Colonic mucosa (tissue), 4 donors: ENCODE results near the gene HEXIM1. TPM values are rescaled to one million over a fixed set of nuclear protein-coding genes. Genes with fewer than 3 reads are reported as not detected.

ENCODE experiments used
- DNase-seq: peaks from one replicate; pipeline ENCODE4 v3.0.0-alpha.2; 2020
- H3K27ac ChIP-seq: fragments of 200-600 bp; one replicate; pipeline ENCODE4 v1.8.0; 2021
- H3K27me3 ChIP-seq: fragments of 200-600 bp; one replicate; pipeline ENCODE4 v1.8.0; 2021
- H3K36me3 ChIP-seq: fragments of 200-600 bp; one replicate; pipeline ENCODE4 v1.8.0; 2021
- H3K4me1 ChIP-seq: fragments of 200-600 bp; one replicate; pipeline ENCODE4 v1.8.0; 2021; ENCODE audit warnings: mild to moderate bottlenecking
- H3K4me3 ChIP-seq: fragments of 200-600 bp; one replicate; pipeline ENCODE4 v1.8.0; 2021
- H3K9ac ChIP-seq, 2 donors: one replicate each; pipeline ENCODE4 v1.7.0; 2013; ENCODE audit warnings: control low read depth in 2 of 2, low read depth in 2 of 2, low read length in 2 of 2
- H3K9me3 ChIP-seq: fragments of 200-600 bp; one replicate; pipeline ENCODE4 v1.8.0; 2021
- CTCF ChIP-seq: fragments of 200-600 bp; IDR thresholded peaks from one replicate; pipeline ENCODE4 v1.8.0; 2022; ENCODE audit warnings: antibody characterized with exemption, mild to moderate bottlenecking
- intact Hi-C: fragments of 100-400 bp; cut with DNase I; formaldehyde crosslinking; loops from one replicate; pipeline ENCODE4 v1.14.1; 2022
- total RNA-seq, 2 donors: library from RNA; stranded (reverse); fragmentation: NEBNext Ultra II Directional in 1 of 2; extraction: Animal tissue kit (Norgen Biotek cat#: 25700) in 1 of 2; gene quantifications; one replicate each; pipeline ENCODE4 v1.2.1, GENCODE V29; 2021
- donor health status: healthy.
- donor health status: DM: no; HTN: no; CAD: no.
- donor health status: DM: no; HTN: no; CAD: no.

HEXIM1 gene
- total RNA-seq, 2 donors from 2014 or later: 37.0 to 38.4 TPM

- Histone ChIP-seq H3K27me3 (no peaks in the 10 kb centered on the region), H3K4me3 (peak overlapping the region; percentile 65), H3K4me1 (peaks cover 15% of the 10 kb centered on the region)
Observed at GRCh38 chr17:45150911-45151809, 2.9 kb downstream of the HEXIM1 start.

GRCh38 chr17:45155029-45155428, 6.8 kb downstream of the HEXIM1 start:
- no peak overlapping the region for H3K9ac ChIP-seq
- no peaks in the 10 kb centered on the region for H3K36me3 ChIP-seq
- H3K27ac ChIP-seq: no peak overlapping the region
- no peak overlapping the region for H3K4me3 ChIP-seq
- intact Hi-C loops: no loop called here
- H3K4me1 ChIP-seq: peaks cover 13% of the 10 kb centered on the region
- H3K9me3 ChIP-seq: no peaks in the 10 kb centered on the region
- no peaks in the 10 kb centered on the region for H3K27me3 ChIP-seq
- TF ChIP-seq CTCF: no peak
- no peak for DNase-seq

More at GRCh38 chr17:45150911-45151809, 2.9 kb downstream of the HEXIM1 start:
- no peaks in the 10 kb centered on the region for H3K36me3 ChIP-seq
- H3K9me3 ChIP-seq: no peaks in the 10 kb centered on the region
- peak overlapping the region in 1 of 2 donors; percentile 16 for H3K9ac ChIP-seq
- no peak for DNase-seq
- H3K27ac ChIP-seq: peak overlapping the region; percentile 20
- intact Hi-C loops: no loop called here
- TF ChIP-seq CTCF: no peak

DNA sequence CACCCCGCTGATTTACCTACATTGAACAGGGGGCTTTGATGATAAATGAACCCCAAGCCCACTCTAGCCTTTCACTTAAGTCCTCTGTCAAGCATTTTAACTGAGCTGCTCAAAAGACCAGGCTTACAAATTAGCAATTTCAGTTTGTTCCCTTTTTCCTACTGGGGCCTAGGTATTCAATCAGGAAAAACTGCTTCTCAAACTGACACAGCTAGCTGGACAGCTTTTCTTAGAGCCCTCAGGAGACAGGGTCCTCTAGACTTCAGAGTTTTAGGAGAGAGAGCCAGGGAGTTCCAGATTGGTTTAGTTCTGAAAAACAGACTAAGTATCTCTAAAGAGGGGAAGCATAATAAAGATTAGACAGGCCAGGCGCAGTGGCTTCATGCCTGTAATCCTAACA, 7.2 kb downstream of the HEXIM1 start:
- Histone ChIP-seq H3K36me3 (no peaks in the 10 kb centered on the region), H3K27me3 (no peaks in the 10 kb centered on the region), H3K4me3 (no peak overlapping the region), H3K4me1 (peaks cover 13% of the 10 kb centered on the region), H3K9ac (no peak overlapping the region), H3K27ac (no peak overlapping the region), H3K9me3 (no peaks in the 10 kb centered on the region)
- TF ChIP-seq CTCF: no peak
- intact Hi-C loops: no loop called here
- no peak for DNase-seq

- intact Hi-C loops: no loop called here
- H3K27me3 ChIP-seq: no peaks in the 10 kb centered on the region
- H3K27ac ChIP-seq: no peak overlapping the region
- TF ChIP-seq CTCF: no peak
- H3K9ac ChIP-seq: no peak overlapping the region
- no peaks in the 10 kb centered on the region for H3K36me3 ChIP-seq
- H3K4me3 ChIP-seq: no peak overlapping the region
- no peak for DNase-seq
- peaks cover 13% of the 10 kb centered on the region for H3K4me1 ChIP-seq
- no peaks in the 10 kb centered on the region for H3K9me3 ChIP-seq
Observed at GRCh38 chr17:45156242-45156641, 8.0 kb downstream of the HEXIM1 start.

- Histone ChIP-seq H3K27ac (peak overlapping the region; percentile 98), H3K9me3 (no peaks in the 10 kb centered on the region), H3K4me1 (peaks cover 7% of the 10 kb centered on the region), H3K4me3 (peak overlapping the region; percentile 80), H3K27me3 (no peaks in the 10 kb centered on the region), H3K36me3 (no peaks in the 10 kb centered on the region), H3K9ac (peak overlapping the region; percentile 97 to 99)
- intact Hi-C loops: no loop called here
- TF ChIP-seq CTCF: no peak
- DNase-seq: peak; percentile 73
Observed at GRCh38 chr17:45160447-45161287, 12.4 kb downstream of the HEXIM1 start.
